H1 (cell line): ENCODE measurements around the gene KIF22. TPM values are rescaled to one million over a fixed set of nuclear protein-coding genes. Genes with fewer than 3 reads are reported as not detected.

Experiments used
- CTCF ChIA-PET: fragments of 300-600 bp; sonication (Branson Sonifier 250); formaldehyde crosslinking; loops from one replicate; lab custom pipeline; 2021; ENCODE audit not compliant: partially characterized antibody; lab: Charles Lee
- POLR2A ChIA-PET: fragments of 300-600 bp; sonication (Branson Sonifier 250); formaldehyde crosslinking; loops from one replicate; lab custom pipeline; 2021; ENCODE audit warnings: inconsistent platforms; ENCODE audit not compliant: partially characterized antibody; lab: Charles Lee
- DNase-seq, 2 experiments: peaks; one replicate each; pipeline versions ENCODE4 v3.0.0 to v3.0.0-alpha.2; 2010 to 2022; ENCODE audit warnings: low spot score in 2 of 2, low read depth in 1 of 2, mixed read lengths in 1 of 2
- FAIRE-seq: peaks from 2 replicates; lab custom pipeline; 2011; peaks lifted over from hg19 to GRCh38; lab: Jason Lieb, UNC
- H2AFZ ChIP-seq: 2 replicates; pipeline ENCODE4 v1.8.1; 2012; ENCODE audit warnings: low read length, inconsistent platforms
- H2AK5ac ChIP-seq: 2 replicates; pipeline ENCODE4 v1.6.1; 2013; ENCODE audit warnings: low read depth, low read length
- H2BK120ac ChIP-seq: replicated peaks from 2 replicates; pipeline ENCODE3; 2013; ENCODE audit warnings: low read depth, low read length, inconsistent platforms
- H2BK12ac ChIP-seq: 2 replicates; pipeline ENCODE4 v1.6.1; 2013; ENCODE audit warnings: low read depth, low read length
- H2BK15ac ChIP-seq: 2 replicates; pipeline ENCODE4 v1.6.1; 2013; ENCODE audit warnings: low read length
- H2BK20ac ChIP-seq: 2 replicates; pipeline ENCODE4 v1.6.1; 2013; ENCODE audit warnings: low read length
- H2BK5ac ChIP-seq: 2 replicates; pipeline ENCODE4 v1.6.1; 2013; ENCODE audit warnings: low read depth, low read length
- H3K14ac ChIP-seq: 2 replicates; pipeline ENCODE4 v1.6.1; 2013; ENCODE audit warnings: inconsistent platforms; ENCODE audit not compliant: insufficient read length
- H3K18ac ChIP-seq: 2 replicates; pipeline ENCODE4 v1.6.1; 2013; ENCODE audit warnings: low read length; ENCODE audit errors: extremely low read depth
- H3K23ac ChIP-seq: 2 replicates; pipeline ENCODE4 v1.6.1; 2013; ENCODE audit warnings: inconsistent platforms; ENCODE audit not compliant: insufficient read length
- H3K23me2 ChIP-seq: 2 replicates; pipeline ENCODE4 v1.6.1; 2013; ENCODE audit warnings: low read depth, low read length
- H3K27ac ChIP-seq: 2 replicates; pipeline ENCODE4 v1.6.1; 2011; ENCODE audit warnings: low read depth, low read length, inconsistent platforms
- H3K27me3 ChIP-seq, 4 experiments: replicated peaks in 1 of 4; 1 replicate in 1 of 4; 2 replicates in 3 of 4; pipeline versions ENCODE4 v1.6.1 to v1.8.1; 2011 to 2013; ENCODE audit warnings: low read length in 3 of 4, mild to moderate bottlenecking in 3 of 4, inconsistent platforms in 2 of 4, mixed read lengths in 2 of 4, moderate library complexity in 1 of 4; ENCODE audit not compliant: control insufficient read depth in 3 of 4, insufficient read depth in 3 of 4; ENCODE audit errors: extremely low read depth in 1 of 4
- H3K36me3 ChIP-seq, 4 experiments: 2 replicates each; pipeline versions ENCODE4 v1.6.1 to v1.8.1; 2011 to 2013; ENCODE audit warnings: mild to moderate bottlenecking in 4 of 4, low read length in 3 of 4, moderate library complexity in 2 of 4, control low read depth in 1 of 4, inconsistent platforms in 1 of 4; ENCODE audit not compliant: insufficient read depth in 4 of 4, control insufficient read depth in 2 of 4
- H3K4ac ChIP-seq: replicated peaks from 2 replicates; pipeline ENCODE3; 2013; ENCODE audit warnings: low read length, low read depth, mixed read lengths, inconsistent platforms; ENCODE audit not compliant: insufficient read length
- H3K4me1 ChIP-seq, 4 experiments: replicated peaks in 1 of 4; 1 replicate in 1 of 4; 2 replicates in 3 of 4; pipeline versions ENCODE4 v1.6.1 to v1.8.1; 2011 to 2013; ENCODE audit warnings: low read length in 3 of 4, inconsistent platforms in 2 of 4, mixed read lengths in 1 of 4; ENCODE audit not compliant: insufficient read depth in 4 of 4, control insufficient read depth in 3 of 4
- H3K4me2 ChIP-seq, 2 experiments: 2 replicates each; pipeline versions ENCODE4 v1.6.1 to v1.8.1; 2011 to 2013; ENCODE audit warnings: low read depth in 2 of 2, low read length in 2 of 2, control low read depth in 1 of 2, inconsistent platforms in 1 of 2, mild to moderate bottlenecking in 1 of 2; ENCODE audit not compliant: insufficient read depth in 1 of 2
- H3K4me3 ChIP-seq, 4 experiments: fragments of 200-600, 300-600 bp in 1 of 4; sonication (generic), shearing (Covaris generic), sonication (Bioruptor Twin) in 1 of 4; 2 replicates each; pipeline versions ENCODE4 v1.5.1 to v1.8.1; 2011 to 2016; ENCODE audit warnings: low read length in 4 of 4, low read depth in 3 of 4, control low read depth in 2 of 4, inconsistent platforms in 2 of 4, mild to moderate bottlenecking in 2 of 4, mixed read lengths in 1 of 4, moderate library complexity in 1 of 4; ENCODE audit not compliant: insufficient read depth in 2 of 4; ENCODE audit errors: extremely low read depth in 1 of 4
- H3K56ac ChIP-seq: replicated peaks from 2 replicates; pipeline ENCODE3; 2013; ENCODE audit warnings: low read depth, mild to moderate bottlenecking, mixed read lengths, low read length, inconsistent platforms; ENCODE audit not compliant: insufficient read length
- H3K79me1 ChIP-seq: 2 replicates; pipeline ENCODE4 v1.6.1; 2013; ENCODE audit warnings: low read depth, low read length, control low read depth
- H3K79me2 ChIP-seq, 2 experiments: 2 replicates each; pipeline versions ENCODE4 v1.6.1 to v1.8.1; 2012 to 2013; ENCODE audit warnings: low read length in 2 of 2, mild to moderate bottlenecking in 2 of 2, inconsistent platforms in 1 of 2; ENCODE audit not compliant: insufficient read depth in 2 of 2, control insufficient read depth in 1 of 2
- H3K9ac ChIP-seq, 4 experiments: replicated peaks in 1 of 4; 1 replicate in 1 of 4; 2 replicates in 3 of 4; pipeline versions ENCODE4 v1.6.1 to v1.8.1; 2011 to 2013; ENCODE audit warnings: low read depth in 3 of 4, low read length in 3 of 4, control low read depth in 2 of 4, mild to moderate bottlenecking in 2 of 4, moderate library complexity in 2 of 4, inconsistent platforms in 1 of 4; ENCODE audit errors: extremely low read depth in 1 of 4
- H3K9me3 ChIP-seq, 2 experiments: 2 replicates each; pipeline versions ENCODE4 v1.6.1 to v1.8.1; 2012 to 2013; ENCODE audit warnings: mild to moderate bottlenecking in 2 of 2, moderate library complexity in 2 of 2, control low read depth in 1 of 2, inconsistent platforms in 1 of 2, low read depth in 1 of 2, low read length in 1 of 2, mixed read lengths in 1 of 2; ENCODE audit not compliant: insufficient read depth in 2 of 2
- H4K20me1 ChIP-seq, 2 experiments: replicated peaks in 1 of 2; 2 replicates each; pipeline versions ENCODE3 to v1.8.1; 2011 to 2013; ENCODE audit warnings: inconsistent platforms in 2 of 2, low read length in 2 of 2, mild to moderate bottlenecking in 1 of 2; ENCODE audit not compliant: insufficient read depth in 2 of 2, control insufficient read depth in 1 of 2
- H4K5ac ChIP-seq: 2 replicates; pipeline ENCODE4 v1.6.1; 2013; ENCODE audit warnings: low read length, low read depth, mixed read lengths, inconsistent platforms; ENCODE audit not compliant: insufficient read length
- H4K8ac ChIP-seq: 2 replicates; pipeline ENCODE4 v1.8.0; 2013; ENCODE audit warnings: mild to moderate bottlenecking, moderate library complexity, low read length, inconsistent platforms; ENCODE audit not compliant: insufficient read depth; ENCODE audit errors: extremely low read depth
- H4K91ac ChIP-seq: replicated peaks from 2 replicates; pipeline ENCODE3; 2013; ENCODE audit warnings: low read length, mixed read lengths, inconsistent platforms; ENCODE audit not compliant: insufficient read length
- ASH2L ChIP-seq: fragments of 200-600, 300-600 bp; sonication (generic); IDR thresholded peaks from one replicate; pipeline ENCODE4 v1.7.1; 2017; ENCODE audit warnings: low read length
- BCL11A ChIP-seq, 2 experiments: IDR thresholded peaks; one replicate each; pipeline ENCODE4 v1.6.1; 2011; ENCODE audit warnings: low read depth in 2 of 2, low read length in 2 of 2, mild to moderate bottlenecking in 2 of 2
- BRCA1 ChIP-seq: IDR thresholded peaks from 2 replicates; pipeline ENCODE4 v1.6.1; 2012; ENCODE audit warnings: low read depth, low read length, improper control_type of control experiment
- CBX5 ChIP-seq: fragments of 300-800, 300-1000 bp; sonication (generic); IDR thresholded peaks from 2 replicates; pipeline ENCODE4 v1.7.1; 2016; ENCODE audit warnings: antibody characterized with exemption, low read length, low read depth
- CEBPB ChIP-seq: IDR thresholded peaks from 2 replicates; pipeline ENCODE4 v1.6.1; 2012; ENCODE audit warnings: low read depth, low read length
- FOSL1 ChIP-seq: IDR thresholded peaks from 2 replicates; pipeline ENCODE4 v1.6.1; 2011; ENCODE audit warnings: mild to moderate bottlenecking, low read depth, low read length, moderate library complexity; ENCODE audit not compliant: insufficient read depth
- KDM5A ChIP-seq: fragments of 200-600 bp; IDR thresholded peaks from 2 replicates; pipeline ENCODE4 v1.7.1; 2012; ENCODE audit warnings: mild to moderate bottlenecking, low read length, inconsistent platforms, mixed read lengths
- SP4 ChIP-seq: IDR thresholded peaks from 2 replicates; pipeline ENCODE4 v1.6.1; 2012; ENCODE audit warnings: low read length, inconsistent platforms
- TBP ChIP-seq: IDR thresholded peaks from 2 replicates; pipeline ENCODE4 v1.6.1; 2011; ENCODE audit warnings: low read depth, low read length, improper control_type of control experiment
- TEAD4 ChIP-seq: IDR thresholded peaks from 2 replicates; pipeline ENCODE4 v1.6.1; 2012; ENCODE audit warnings: low read depth, low read length, inconsistent platforms, mixed read lengths
- WGBS, 2 experiments: shearing (Covaris generic) in 1 of 2; methylation state at CpG; one replicate each; pipeline versions ENCODE4 v1.1.6 to v1.1.7; 2013 to 2015; ENCODE audit warnings: low lambda C conversion rate in 2 of 2, mixed read lengths in 2 of 2, inconsistent platforms in 1 of 2, low coverage in 1 of 2, missing lambda C conversion rate in 1 of 2; ENCODE audit not compliant: insufficient replicate concordance in 2 of 2, insufficient coverage in 1 of 2, insufficient read length in 1 of 2; ENCODE audit errors: extremely low coverage in 1 of 2, missing lambda C conversion rate in 1 of 2; 5-methylcytosine and 5-hydroxymethylcytosine counted together
- polyA plus RNA-seq, 7 experiments: library from polyadenylated mRNA; depleted of rRNA in 3 of 7; stranded (reverse) in 5 of 7; unstranded in 2 of 7; fragments of >200 nt in 5 of 7; fragments of 200-250 nt in 2 of 7; gene quantifications; 1 replicate in 5 of 7; 2 replicates in 1 of 7; 4 replicates in 1 of 7; pipeline versions ENCODE4 v1.2.1 to v1.2.3, GENCODE V29; 2011 to 2013; ENCODE audit warnings: missing spikeins in 2 of 7, mixed read lengths in 2 of 7
- total RNA-seq: library from RNA; stranded (reverse); fragmentation: NEBNext Ultra II Directional; extraction: Animal tissue kit (Norgen Biotek cat#: 25700); gene quantifications from 2 replicates; pipeline ENCODE4 v1.2.1, GENCODE V29; 2021

The KIF22 gene
- total and polyA plus RNA-seq, 2 of the 8 experiments (the other 6 are each of a cell fraction or from before 2014, with no cell fraction given), result 139 to 142 TPM

- Histone ChIP-seq H3K14ac (no peak overlapping the region), H2BK120ac (no peak overlapping the region), H3K9me3 (no peaks in the 10 kb centered on the region)
Measured at GRCh38 chr16:29850998-29851397, 60.4 kb downstream of the KIF22 start.

More at GRCh38 chr16:29850998-29851397, 60.4 kb downstream of the KIF22 start:
- Histone ChIP-seq H3K23ac (no peak overlapping the region), H2AFZ (no peak overlapping the region), H2BK5ac (no peak overlapping the region), H3K18ac (no peak overlapping the region; the same call in 1 of the 2 replicates), H2BK12ac (no peak overlapping the region), H3K4me3 (no peak overlapping the region), H3K23me2 (no peaks in the 10 kb centered on the region), H4K91ac (no peak overlapping the region), H3K4me2 (no peak overlapping the region), H2AK5ac (no peak overlapping the region), H3K4ac (no peak overlapping the region), H4K20me1 (no peaks in the 10 kb centered on the region), H3K4me1 (no peaks in the 10 kb centered on the region; a peak in 1 of 7 replicates), H2BK20ac (no peak overlapping the region), H4K5ac (no peak overlapping the region), H3K27me3 (no peaks in the 10 kb centered on the region), H3K36me3 (no peaks in the 10 kb centered on the region), H3K79me1 (no peaks in the 10 kb centered on the region), H3K79me2 (no peaks in the 10 kb centered on the region), H4K8ac (no peak overlapping the region), H2BK15ac (no peak overlapping the region), H3K56ac (no peak overlapping the region), H3K9ac (no peak overlapping the region), H3K27ac (no peak overlapping the region)
- ChIA-PET CTCF (interaction anchor here (0.8 to 15.0 kb wide), 5 partner anchors 11 to 155 kb away, joined by 3 to 212 read pairs (median 4); partner anchors contain the start of genes MVP and PAGR1), POLR2A (interaction anchor here (1.1 to 3.3 kb wide), 3 partner anchors 11 to 31 kb away, joined by 3 to 11 read pairs (median 4); partner anchors contain the start of genes CDIPT and MVP)
- FAIRE-seq (peak; percentile 48), DNase-seq (no peak)
- TF ChIP-seq BCL11A (IDR thresholded peaks at IDR 0.05; ENCODE audit: low read depth in 2 of 2, low read length in 2 of 2), result no peak
- no peak for TF ChIP-seq TBP
- TF ChIP-seq FOSL1, result no peak
- no peak for TF ChIP-seq KDM5A
- TF ChIP-seq ASH2L, result no peak
- no peak for TF ChIP-seq CEBPB
- no peak for TF ChIP-seq TEAD4
- no peak for TF ChIP-seq SP4
- no peak for TF ChIP-seq CBX5
- no peak for TF ChIP-seq BRCA1
- WGBS, 2 experiments, result 92% methylated on average over 3 of the region's 3 CpGs; no CpG with 5 or more reads in 1 of the 2 experiments
